Esophagus muscularis mucosa (tissue), 3 donors: Measurements from ENCODE around the gene UPF2.

Experiments
- POLR2A ChIP-seq: fragments of 450-650 bp; IDR thresholded peaks from one replicate; pipeline ENCODE4 v1.6.1; 2017; ENCODE audit warnings: antibody characterized with exemption, moderate library complexity, mild to moderate bottlenecking, low read depth
- TF ChIP-seq, protein P1 (sequence below), 3 experiments: fragments of 200-600 bp in 2 of 3; fragments of 450-650 bp in 1 of 3; sonication (generic) in 2 of 3; IDR thresholded peaks; one replicate each; pipeline ENCODE4 v1.5.1; 2017 to 2019; ENCODE audit warnings: antibody characterized with exemption in 3 of 3, mild to moderate bottlenecking in 2 of 3, moderate library complexity in 1 of 3

DNA sequence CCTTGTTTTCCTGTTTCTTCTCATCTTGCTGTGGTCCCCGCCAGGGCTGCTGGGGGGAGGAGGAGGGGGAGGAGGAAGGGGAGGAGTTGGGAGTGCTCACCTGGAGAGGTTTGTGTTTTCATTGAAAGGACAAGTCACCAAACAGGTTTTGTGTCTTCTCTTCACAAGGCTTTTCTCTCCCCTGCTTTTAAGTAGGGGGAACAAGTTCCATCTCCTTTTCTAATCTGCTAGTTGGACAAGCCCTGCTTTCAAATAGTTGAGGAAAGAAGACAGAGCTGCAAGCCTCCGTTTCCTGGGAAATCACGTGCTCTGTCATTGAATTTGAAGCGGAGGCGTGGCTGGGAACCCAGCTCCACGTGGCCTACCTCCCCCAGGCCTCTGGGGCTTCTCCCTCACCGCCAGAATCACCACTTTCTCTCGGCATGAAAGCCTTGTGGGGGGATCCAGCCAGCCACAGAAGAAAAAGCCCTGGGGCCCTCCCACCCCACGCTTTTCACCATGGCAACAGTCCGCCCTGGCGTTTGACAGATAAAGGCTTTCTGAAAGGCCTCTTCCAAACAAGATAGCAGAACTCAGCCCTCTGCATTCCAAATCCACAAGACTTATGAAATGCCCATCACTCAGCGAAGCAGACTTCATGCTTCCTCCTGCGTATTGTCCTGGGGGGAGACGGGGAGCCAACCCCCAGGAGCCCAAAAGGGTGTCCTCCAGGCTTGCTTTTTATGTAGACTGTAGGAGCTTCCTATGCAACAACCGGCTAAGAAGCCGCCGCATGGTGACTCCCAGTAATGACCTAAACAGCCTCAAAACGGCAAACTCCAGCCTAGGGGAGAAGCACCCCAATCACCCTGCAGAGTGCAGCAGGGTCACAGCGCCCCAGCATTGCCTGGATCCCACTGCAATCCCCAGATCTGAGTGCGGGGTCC lies 167.8 kb downstream of the UPF2 start:
- TF ChIP-seq, protein P1, sequence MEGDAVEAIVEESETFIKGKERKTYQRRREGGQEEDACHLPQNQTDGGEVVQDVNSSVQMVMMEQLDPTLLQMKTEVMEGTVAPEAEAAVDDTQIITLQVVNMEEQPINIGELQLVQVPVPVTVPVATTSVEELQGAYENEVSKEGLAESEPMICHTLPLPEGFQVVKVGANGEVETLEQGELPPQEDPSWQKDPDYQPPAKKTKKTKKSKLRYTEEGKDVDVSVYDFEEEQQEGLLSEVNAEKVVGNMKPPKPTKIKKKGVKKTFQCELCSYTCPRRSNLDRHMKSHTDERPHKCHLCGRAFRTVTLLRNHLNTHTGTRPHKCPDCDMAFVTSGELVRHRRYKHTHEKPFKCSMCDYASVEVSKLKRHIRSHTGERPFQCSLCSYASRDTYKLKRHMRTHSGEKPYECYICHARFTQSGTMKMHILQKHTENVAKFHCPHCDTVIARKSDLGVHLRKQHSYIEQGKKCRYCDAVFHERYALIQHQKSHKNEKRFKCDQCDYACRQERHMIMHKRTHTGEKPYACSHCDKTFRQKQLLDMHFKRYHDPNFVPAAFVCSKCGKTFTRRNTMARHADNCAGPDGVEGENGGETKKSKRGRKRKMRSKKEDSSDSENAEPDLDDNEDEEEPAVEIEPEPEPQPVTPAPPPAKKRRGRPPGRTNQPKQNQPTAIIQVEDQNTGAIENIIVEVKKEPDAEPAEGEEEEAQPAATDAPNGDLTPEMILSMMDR (IDR thresholded peaks at IDR 0.05): no peak
- no peak for TF ChIP-seq POLR2A
